Measurements from ENCODE around the gene EXOC6B. TPM values are rescaled to one million over a fixed set of nuclear protein-coding genes. Genes with fewer than 3 reads are reported as not detected.

The EXOC6B gene
- total RNA-seq = 32.4 TPM

GRCh38 chr2:72825257-72826155 lies at the start of gene EXOC6B:
Gene EXOC6B (minus strand): TSS chr2:72826033.
- Histone ChIP-seq H3K4me1 (peaks cover 0 to 4% of the 10 kb centered on the region in 2 donors), H3K27me3 (no peaks in the 10 kb centered on the region), H3K4me3 (peak within 1 kb of the TSS; percentile 75 to 77), H3K9me3 (no peaks in the 10 kb centered on the region), H3K36me3 (no peaks in the 10 kb centered on the region), H3K27ac (peak within 1 kb of the TSS; percentile 70 to 75)
- peak in 1 of 3 experiments; percentile 14 for TF ChIP-seq CTCF (IDR thresholded peaks at IDR 0.05)
- intact Hi-C loops (cut with DNase I) = loop anchor here (2.0 to 10.0 kb wide), 5 partner anchors 37 to 389 kb away; partner anchors contain the start of genes SFXN5, SMYD5 and SPR
- peak; percentile 58 to 94 for DNase-seq (ENCODE audit: low spot score in 2 of 2)

GRCh38 chr2:72871880-72872279 lies 46.0 kb upstream of the EXOC6B start:
- Histone ChIP-seq H3K4me1 (no peaks in the 10 kb centered on the region), H3K9me3 (no peaks in the 10 kb centered on the region), H3K4me3 (no peak overlapping the region), H3K36me3 (no peaks in the 10 kb centered on the region), H3K27me3 (no peaks in the 10 kb centered on the region), H3K27ac (no peak overlapping the region)
- no peak for TF ChIP-seq CTCF (IDR thresholded peaks at IDR 0.05)
- intact Hi-C loops (cut with DNase I) = no loop called here
- no peak for DNase-seq (ENCODE audit: low spot score in 2 of 2)

- DNase-seq (ENCODE audit: low spot score in 2 of 2) = no peak
- Histone ChIP-seq H3K4me1 (no peaks in the 10 kb centered on the region), H3K27me3 (no peaks in the 10 kb centered on the region), H3K4me3 (no peak overlapping the region), H3K27ac (no peak overlapping the region), H3K9me3 (no peaks in the 10 kb centered on the region), H3K36me3 (no peaks in the 10 kb centered on the region)
- intact Hi-C loops (cut with DNase I) = no loop called here
- TF ChIP-seq CTCF (IDR thresholded peaks at IDR 0.05) = no peak
Measured at GRCh38 chr2:72871060-72871459, 45.2 kb upstream of the EXOC6B start.

GRCh38 chr2:72864500-72864899 lies 38.7 kb upstream of the EXOC6B start:
- Histone ChIP-seq H3K27ac (no peak overlapping the region), H3K36me3 (no peaks in the 10 kb centered on the region), H3K4me3 (no peak overlapping the region), H3K4me1 (peaks cover 0 to 8% of the 10 kb centered on the region in 2 donors), H3K9me3 (no peaks in the 10 kb centered on the region), H3K27me3 (no peaks in the 10 kb centered on the region)
- intact Hi-C loops (cut with DNase I) = loop anchor here (5.0 kb wide), 1 partner anchor 37 kb away; the partner anchor contains the start of gene EXOC6B
- no peak for TF ChIP-seq CTCF (IDR thresholded peaks at IDR 0.05)
- no peak for DNase-seq (ENCODE audit: low spot score in 2 of 2)

- no peak for TF ChIP-seq CTCF (IDR thresholded peaks at IDR 0.05)
- no peak overlapping the region for H3K4me3 ChIP-seq
- H3K9me3 ChIP-seq = no peaks in the 10 kb centered on the region
- intact Hi-C loops (cut with DNase I) = loop anchor here (5.0 kb wide), 1 partner anchor 36 kb away; the partner anchor contains the start of gene EXOC6B
- H3K27ac ChIP-seq = no peak overlapping the region
- H3K36me3 ChIP-seq = no peaks in the 10 kb centered on the region
- H3K4me1 ChIP-seq = peaks cover 0 to 8% of the 10 kb centered on the region in 2 donors
- DNase-seq (ENCODE audit: low spot score in 2 of 2) = no peak
- no peaks in the 10 kb centered on the region for H3K27me3 ChIP-seq
Measured at GRCh38 chr2:72863046-72863445, 37.2 kb upstream of the EXOC6B start.
